HCT116 (cell line): ENCODE data around the gene MROH7. TPM values are rescaled to one million over a fixed set of nuclear protein-coding genes. Genes with fewer than 3 reads are reported as not detected.

ENCODE experiments used
- ATAC-seq: fragments of 200-7000 bp; cut with Tn5 transposase; 2 replicates; pipeline ENCODE4 v1.9.1; 2020; ENCODE audit warnings: mild to moderate bottlenecking, moderate library complexity
- BruUV-seq: library from RNA; stranded (reverse); fragments of 400-500 nt; replicated peaks from 2 replicates; lab custom pipeline; 2021; lab: Mats Ljungman, UMichigan
- CTCF ChIA-PET: fragments of 300-600 bp; sonication (Branson Sonifier 250); formaldehyde crosslinking; loops from one replicate; lab custom pipeline; 2021; ENCODE audit warnings: antibody characterized with exemption; lab: Charles Lee
- POLR2A ChIA-PET: fragments of 300-600, 350-600 bp; sonication (Branson Sonifier 250); formaldehyde crosslinking; loops from one replicate; lab custom pipeline; 2021; ENCODE audit warnings: antibody characterized with exemption; lab: Charles Lee
- RAD21 ChIA-PET, 2 experiments: fragments of 300-600 bp; sonication (Branson Sonifier 250); formaldehyde crosslinking; loops; one replicate each; lab custom pipeline; 2023; ENCODE audit warnings: low total read pairs in 2 of 2; ENCODE audit not compliant: uncharacterized antibody in 2 of 2, unreplicated experiment in 2 of 2, low non-redundant PET in 1 of 2; lab: Charles Lee
- DNase-seq: peaks from one replicate; pipeline ENCODE4 v3.0.0-alpha.2; 2010; ENCODE audit warnings: low read depth, low spot score
- H2AFZ ChIP-seq: fragments of 200-600 bp; shearing (Covaris generic), sonication (generic); 2 replicates; pipeline ENCODE4 v1.6.1; 2017; ENCODE audit warnings: low read depth, mixed run types, mixed read lengths, antibody characterized with exemption, low read length; ENCODE audit not compliant: poor library complexity, severe bottlenecking
- H3K27ac ChIP-seq: 2 replicates; pipeline ENCODE4 v1.5.1; 2012; ENCODE audit warnings: low read depth, low read length
- H3K27me3 ChIP-seq: fragments of 200-600 bp; sonication (generic); 2 replicates; pipeline ENCODE4 v1.6.1; 2016; ENCODE audit warnings: mixed run types, low read length, mixed read lengths; ENCODE audit not compliant: insufficient read depth
- H3K36me3 ChIP-seq, 2 experiments: fragments of 200-500 bp in 1 of 2; fragments of 200-600 bp in 1 of 2; sonication (Bioruptor generic) in 1 of 2; sonication (generic) in 1 of 2; 2 replicates each; pipeline versions ENCODE4 v1.5.1 to v1.6.1; 2014 to 2016; ENCODE audit warnings: low read length in 2 of 2, inconsistent platforms in 1 of 2, mixed read lengths in 1 of 2, mixed run types in 1 of 2; ENCODE audit not compliant: insufficient read depth in 2 of 2, control insufficient read depth in 1 of 2
- H3K4me1 ChIP-seq, 2 experiments: fragments of 200-600 bp in 1 of 2; sonication (generic) in 1 of 2; 2 replicates each; pipeline versions ENCODE4 v1.5.1 to v1.6.1; 2012 to 2017; ENCODE audit warnings: low read length in 2 of 2, inconsistent platforms in 1 of 2, mild to moderate bottlenecking in 1 of 2, mixed read lengths in 1 of 2, mixed run types in 1 of 2, moderate library complexity in 1 of 2; ENCODE audit not compliant: insufficient read depth in 2 of 2, control insufficient read depth in 1 of 2
- H3K4me2 ChIP-seq: fragments of 200-600 bp; sonication (generic); 2 replicates; pipeline ENCODE4 v1.6.1; 2017; ENCODE audit warnings: mixed run types, low read length, mixed read lengths
- H3K4me3 ChIP-seq, 2 experiments: fragments of 200-600 bp in 1 of 2; sonication (generic) in 1 of 2; replicated peaks in 1 of 2; 2 replicates each; pipeline ENCODE4 v1.5.1; 2011 to 2016; ENCODE audit warnings: low read length in 2 of 2, control low read depth in 1 of 2, low read depth in 1 of 2, mild to moderate bottlenecking in 1 of 2, mixed read lengths in 1 of 2, mixed run types in 1 of 2
- H3K79me2 ChIP-seq: fragments of 200-600 bp; sonication (generic); 2 replicates; pipeline ENCODE4 v1.6.1; 2017; ENCODE audit warnings: mild to moderate bottlenecking, mixed run types, low read length, moderate library complexity, mixed read lengths; ENCODE audit not compliant: insufficient read depth
- H3K9ac ChIP-seq: fragments of 200-600 bp; sonication (generic); 2 replicates; pipeline ENCODE4 v1.6.1; 2016; ENCODE audit warnings: low read length, mixed read lengths
- H3K9me2 ChIP-seq: fragments of 200-600 bp; sonication (generic), shearing (Covaris generic); 2 replicates; pipeline ENCODE4 v1.6.1; 2017; ENCODE audit warnings: mixed run types, mild to moderate bottlenecking, moderate library complexity; ENCODE audit not compliant: insufficient read depth
- H3K9me3 ChIP-seq, 2 experiments: fragments of 200-500 bp in 1 of 2; fragments of 200-600 bp in 1 of 2; sonication (Bioruptor generic) in 1 of 2; sonication (generic) in 1 of 2; 2 replicates each; pipeline ENCODE4 v1.6.1; 2014 to 2017; ENCODE audit warnings: low read length in 2 of 2, mixed read lengths in 2 of 2, inconsistent platforms in 1 of 2, low read depth in 1 of 2, mild to moderate bottlenecking in 1 of 2, mixed run types in 1 of 2, moderate library complexity in 1 of 2; ENCODE audit not compliant: control insufficient read depth in 1 of 2, insufficient read depth in 1 of 2
- H4K20me1 ChIP-seq: fragments of 200-600 bp; sonication (generic), shearing (Covaris generic); 2 replicates; pipeline ENCODE4 v1.6.1; 2017; ENCODE audit warnings: mixed run types, mild to moderate bottlenecking, moderate library complexity; ENCODE audit not compliant: insufficient read depth
- CBX3 ChIP-seq: IDR thresholded peaks from 2 replicates; pipeline ENCODE4 v1.6.1; 2012; ENCODE audit warnings: low read depth
- CEBPB ChIP-seq: IDR thresholded peaks from 2 replicates; pipeline ENCODE4 v1.6.1; 2012; ENCODE audit warnings: low read depth
- EZH2 ChIP-seq: fragments of 200-600 bp; sonication (generic); IDR thresholded peaks from 2 replicates; pipeline ENCODE4 v1.6.1; 2017; ENCODE audit warnings: antibody characterized with exemption, mixed run types
- EZH2phosphoT487 ChIP-seq: fragments of 200-600 bp; IDR thresholded peaks from 2 replicates; pipeline ENCODE4 v1.6.1; 2018; ENCODE audit warnings: antibody characterized with exemption, borderline replicate concordance
- JUND ChIP-seq: IDR thresholded peaks from 2 replicates; pipeline ENCODE4 v1.6.1; 2012
- RAD21 ChIP-seq: IDR thresholded peaks from 2 replicates; pipeline ENCODE4 v1.6.1; 2012; ENCODE audit warnings: low read depth, mild to moderate bottlenecking
- REST ChIP-seq: IDR thresholded peaks from 2 replicates; pipeline ENCODE4 v1.6.1; 2012; ENCODE audit warnings: low read depth
- SIN3A ChIP-seq: IDR thresholded peaks from 2 replicates; pipeline ENCODE4 v1.6.1; 2012; ENCODE audit warnings: low read depth
- YY1 ChIP-seq: IDR thresholded peaks from 2 replicates; pipeline ENCODE4 v1.6.1; 2011; ENCODE audit warnings: low read length, low read depth, moderate library complexity, mild to moderate bottlenecking; ENCODE audit not compliant: insufficient replicate concordance; ENCODE audit errors: extremely low read depth
- intact Hi-C: fragments of 100-400 bp; cut with micrococcal nuclease; formaldehyde crosslinking; loops from 2 replicates; pipeline ENCODE4 v1.10.0; 2022
- total RNA-seq: library from RNA; stranded (reverse); gene quantifications from one replicate; pipeline ENCODE4 v1.2.1, GENCODE V29; 2021; ENCODE audit not compliant: unreplicated experiment
- TF ChIP-seq, protein P1 (sequence below), 3 experiments: fragments of 200-600 bp in 1 of 3; sonication (generic) in 1 of 3; IDR thresholded peaks in 2 of 3; conservative IDR thresholded peaks in 1 of 3; 2 replicates each; pipeline ENCODE4 v1.5.1; 2012 to 2017; ENCODE audit warnings: low read depth in 2 of 3, low read length in 2 of 3, antibody characterized with exemption in 1 of 3, borderline replicate concordance in 1 of 3, control low read depth in 1 of 3, mild to moderate bottlenecking in 1 of 3, mixed read lengths in 1 of 3, mixed run types in 1 of 3, moderate library complexity in 1 of 3; ENCODE audit not compliant: insufficient read depth in 1 of 3

Gene MROH7
- total RNA-seq, 1 experiment from 2014 or later, result 1.1 TPM

DNA sequence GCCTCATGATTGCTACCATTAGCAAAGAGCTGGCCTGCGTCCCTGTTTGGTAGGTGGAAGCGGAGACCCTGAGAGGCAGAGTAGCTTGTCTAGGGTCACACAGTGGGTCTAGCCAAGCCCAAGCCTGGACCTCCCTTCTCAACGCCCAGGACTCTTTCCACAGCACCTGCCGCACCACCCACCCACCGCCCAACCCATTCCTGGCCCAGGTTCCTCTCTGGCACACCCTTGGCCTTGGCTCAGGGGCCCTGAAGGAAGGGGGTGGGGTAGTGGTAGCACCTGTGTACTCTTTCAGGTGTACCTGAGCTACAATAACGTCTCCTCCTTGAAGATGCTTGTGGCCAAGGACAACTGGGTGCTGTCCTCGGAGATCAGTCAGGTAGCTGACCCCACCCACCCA lies 37.5 kb upstream of the MROH7 start:
- ChIA-PET CTCF (no interaction called here), RAD21 (no interaction called here)
- DNase-seq, result no peak

GRCh38 chr1:54604572-54605370 lies 36.8 kb upstream of the MROH7 start:
- no peaks in the 10 kb centered on the region for H3K9me2 ChIP-seq
- ChIA-PET POLR2A (no interaction called here), CTCF (no interaction called here), RAD21 (no interaction called here)
- H3K4me3 ChIP-seq, result no peak overlapping the region
- H3K79me2 ChIP-seq, result no peaks in the 10 kb centered on the region
- H3K9me3 ChIP-seq, result no peaks in the 10 kb centered on the region
- no peak overlapping the region for H3K27ac ChIP-seq
- no peak overlapping the region for H3K4me2 ChIP-seq
- intact Hi-C loops, result no loop called here
- no peaks in the 10 kb centered on the region for H4K20me1 ChIP-seq
- no peak for ATAC-seq
- H3K36me3 ChIP-seq, result peaks cover 0 to 8% of the 10 kb centered on the region in 2 experiments; a peak in 2 of 4 replicates
- no peak overlapping the region for H2AFZ ChIP-seq
- H3K4me1 ChIP-seq, result no peaks in the 10 kb centered on the region
- no TSS peak for BruUV-seq
- TF ChIP-seq EZH2 (no peak), EZH2phosphoT487 (no peak), REST (no peak), CEBPB (no peak), CBX3 (no peak), YY1 (no peak), JUND (no peak)
- TF ChIP-seq, protein P1, sequence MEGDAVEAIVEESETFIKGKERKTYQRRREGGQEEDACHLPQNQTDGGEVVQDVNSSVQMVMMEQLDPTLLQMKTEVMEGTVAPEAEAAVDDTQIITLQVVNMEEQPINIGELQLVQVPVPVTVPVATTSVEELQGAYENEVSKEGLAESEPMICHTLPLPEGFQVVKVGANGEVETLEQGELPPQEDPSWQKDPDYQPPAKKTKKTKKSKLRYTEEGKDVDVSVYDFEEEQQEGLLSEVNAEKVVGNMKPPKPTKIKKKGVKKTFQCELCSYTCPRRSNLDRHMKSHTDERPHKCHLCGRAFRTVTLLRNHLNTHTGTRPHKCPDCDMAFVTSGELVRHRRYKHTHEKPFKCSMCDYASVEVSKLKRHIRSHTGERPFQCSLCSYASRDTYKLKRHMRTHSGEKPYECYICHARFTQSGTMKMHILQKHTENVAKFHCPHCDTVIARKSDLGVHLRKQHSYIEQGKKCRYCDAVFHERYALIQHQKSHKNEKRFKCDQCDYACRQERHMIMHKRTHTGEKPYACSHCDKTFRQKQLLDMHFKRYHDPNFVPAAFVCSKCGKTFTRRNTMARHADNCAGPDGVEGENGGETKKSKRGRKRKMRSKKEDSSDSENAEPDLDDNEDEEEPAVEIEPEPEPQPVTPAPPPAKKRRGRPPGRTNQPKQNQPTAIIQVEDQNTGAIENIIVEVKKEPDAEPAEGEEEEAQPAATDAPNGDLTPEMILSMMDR (IDR thresholded peaks at IDR 0.05 in 2 of 3, conservative IDR thresholded peaks at IDR 0.05 in 1 of 3; ENCODE audit: borderline replicate concordance in 1 of 3, insufficient read depth in 1 of 3, low read depth in 2 of 3, low read length in 2 of 3), result no peak
- no peak for DNase-seq
- H3K27me3 ChIP-seq, result no peaks in the 10 kb centered on the region
- no peak overlapping the region for H3K9ac ChIP-seq

More for the DNA sequence above, 37.5 kb upstream of the MROH7 start:
- POLR2A ChIA-PET, result no interaction called here
- no TSS peak for BruUV-seq
- Histone ChIP-seq H3K9ac (no peak overlapping the region), H3K4me1 (no peaks in the 10 kb centered on the region), H3K27ac (no peak overlapping the region), H3K27me3 (no peaks in the 10 kb centered on the region), H4K20me1 (no peaks in the 10 kb centered on the region), H3K9me2 (no peaks in the 10 kb centered on the region), H3K9me3 (no peaks in the 10 kb centered on the region), H2AFZ (no peak overlapping the region), H3K4me3 (no peak overlapping the region), H3K4me2 (no peak overlapping the region), H3K36me3 (peaks cover 0 to 10% of the 10 kb centered on the region in 2 experiments; a peak in 3 of 4 replicates), H3K79me2 (no peaks in the 10 kb centered on the region)
- intact Hi-C loops, result no loop called here
- TF ChIP-seq RAD21, result no peak
- TF ChIP-seq JUND, result no peak
- TF ChIP-seq SIN3A, result no peak
- TF ChIP-seq YY1, result no peak
- ATAC-seq, result no peak
